22Rv1 (cell line): ENCODE results near the gene HSPB7.
"Not testable (repeated sequence)": the region's sequence is repeated elsewhere in the genome, so short reads cannot be mapped to it uniquely, and the experiment has no call there.

Experiments
- H3K27ac ChIP-seq: fragments of 450-650 bp; 2 replicates; pipeline ENCODE4 v1.5.1; 2017
- CTCF ChIP-seq: fragments of 450-650 bp; IDR thresholded peaks from 2 replicates; pipeline ENCODE4 v1.5.1; 2017; ENCODE audit warnings: mild to moderate bottlenecking
- ZFX ChIP-seq: fragments of 450-650 bp; IDR thresholded peaks from 2 replicates; pipeline ENCODE4 v1.6.1; 2017; ENCODE audit warnings: antibody characterized with exemption, borderline replicate concordance

HSPB7 gene

GRCh38 chr1:15989776-15990175 lies 28.1 kb downstream of the HSPB7 start:
- no peak overlapping the region for H3K27ac ChIP-seq
- TF ChIP-seq ZFX (no peak), CTCF (no peak)

GRCh38 chr1:15988856-15989736 lies 28.7 kb downstream of the HSPB7 start:
- no peak overlapping the region for H3K27ac ChIP-seq
- no peak for TF ChIP-seq CTCF
- TF ChIP-seq ZFX = no peak

- no peak for TF ChIP-seq ZFX
- TF ChIP-seq CTCF = no peak
- H3K27ac ChIP-seq = no peak overlapping the region
Measured at GRCh38 chr1:15985611-15986297, 32.1 kb downstream of the HSPB7 start.

- no peak overlapping the region for H3K27ac ChIP-seq
- no peak for TF ChIP-seq ZFX
Measured at GRCh38 chr1:15983275-15983674, 34.6 kb downstream of the HSPB7 start.

GRCh38 chr1:15981679-15982078 lies 36.2 kb downstream of the HSPB7 start:
- TF ChIP-seq ZFX = no peak
- TF ChIP-seq CTCF = no peak
- no peak overlapping the region for H3K27ac ChIP-seq

- not testable (repeated sequence) for H3K27ac ChIP-seq
Measured at GRCh38 chr1:15977947-15978346, 39.9 kb downstream of the HSPB7 start.

GRCh38 chr1:15975805-15976680 lies 41.8 kb downstream of the HSPB7 start, which contains the start of gene ZBTB17:
Gene ZBTB17 (minus strand): TSS chr1:15976101. CDS start chr1:15948495, 27,606 bp downstream.
- TF ChIP-seq ZFX (no peak), CTCF (no peak; the same call in 1 of the 2 replicates)
- H3K27ac ChIP-seq = peak within 1 kb of the TSS; percentile 58
